Thyroid gland (tissue), 4 donors: ENCODE data around the gene PSMG3.

Experiments used
- POLR2A ChIP-seq, 2 donors: fragments of 450-650 bp; IDR thresholded peaks; one replicate each; pipeline ENCODE4 v1.6.1; 2017; ENCODE audit warnings: antibody characterized with exemption in 2 of 2, mild to moderate bottlenecking in 2 of 2, moderate library complexity in 1 of 2
- TF ChIP-seq, protein P1 (sequence below), 6 experiments: fragments of 200-600 bp in 3 of 6; fragments of 450-650 bp in 3 of 6; sonication (generic) in 3 of 6; IDR thresholded peaks; one replicate each; pipeline ENCODE4 v1.5.1; 2016 to 2019; ENCODE audit warnings: antibody characterized with exemption in 6 of 6, mild to moderate bottlenecking in 2 of 6, inconsistent platforms in 1 of 6, moderate library complexity in 1 of 6

DNA sequence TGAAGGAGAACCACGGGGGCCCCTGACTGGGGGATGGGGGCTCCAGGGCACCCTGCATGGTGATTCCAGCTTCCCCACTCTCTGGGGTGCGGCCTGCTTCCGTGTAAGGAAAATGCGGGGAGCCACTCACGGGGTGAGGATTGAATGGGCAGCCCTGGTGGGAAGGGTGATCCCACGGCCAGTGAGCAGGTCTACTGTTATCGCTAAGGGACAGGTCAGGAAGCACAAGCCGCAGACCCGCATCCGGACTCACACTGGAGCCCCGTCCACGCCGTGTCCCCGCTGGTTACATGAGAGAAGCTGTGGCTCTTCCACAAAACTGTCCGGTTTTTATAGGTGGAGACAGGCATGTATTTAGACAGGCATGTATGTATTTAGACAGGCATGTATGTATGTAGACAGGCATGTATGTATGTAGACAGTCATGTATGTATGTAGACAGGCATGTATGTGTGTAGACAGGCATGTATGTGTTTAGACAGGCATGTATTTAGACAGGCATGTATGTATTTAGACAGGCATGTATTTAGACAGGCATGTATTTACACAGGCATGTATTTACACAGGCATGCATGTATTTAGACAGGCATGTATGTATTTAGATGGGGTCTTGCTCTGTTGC lies 5.7 kb downstream of the PSMG3 start:
- TF ChIP-seq, protein P1, sequence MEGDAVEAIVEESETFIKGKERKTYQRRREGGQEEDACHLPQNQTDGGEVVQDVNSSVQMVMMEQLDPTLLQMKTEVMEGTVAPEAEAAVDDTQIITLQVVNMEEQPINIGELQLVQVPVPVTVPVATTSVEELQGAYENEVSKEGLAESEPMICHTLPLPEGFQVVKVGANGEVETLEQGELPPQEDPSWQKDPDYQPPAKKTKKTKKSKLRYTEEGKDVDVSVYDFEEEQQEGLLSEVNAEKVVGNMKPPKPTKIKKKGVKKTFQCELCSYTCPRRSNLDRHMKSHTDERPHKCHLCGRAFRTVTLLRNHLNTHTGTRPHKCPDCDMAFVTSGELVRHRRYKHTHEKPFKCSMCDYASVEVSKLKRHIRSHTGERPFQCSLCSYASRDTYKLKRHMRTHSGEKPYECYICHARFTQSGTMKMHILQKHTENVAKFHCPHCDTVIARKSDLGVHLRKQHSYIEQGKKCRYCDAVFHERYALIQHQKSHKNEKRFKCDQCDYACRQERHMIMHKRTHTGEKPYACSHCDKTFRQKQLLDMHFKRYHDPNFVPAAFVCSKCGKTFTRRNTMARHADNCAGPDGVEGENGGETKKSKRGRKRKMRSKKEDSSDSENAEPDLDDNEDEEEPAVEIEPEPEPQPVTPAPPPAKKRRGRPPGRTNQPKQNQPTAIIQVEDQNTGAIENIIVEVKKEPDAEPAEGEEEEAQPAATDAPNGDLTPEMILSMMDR (IDR thresholded peaks at IDR 0.05) = no peak
- TF ChIP-seq POLR2A (IDR thresholded peaks at IDR 0.05) = no peak
